GM18526 (cell line): ENCODE results near the gene DNAJB8.

Experiments
- POLR2A ChIP-seq: IDR thresholded peaks from 3 replicates; pipeline ENCODE4 v1.6.1; 2011; ENCODE audit not compliant: insufficient read length; ENCODE audit errors: extremely low read depth

DNAJB8 gene

DNA sequence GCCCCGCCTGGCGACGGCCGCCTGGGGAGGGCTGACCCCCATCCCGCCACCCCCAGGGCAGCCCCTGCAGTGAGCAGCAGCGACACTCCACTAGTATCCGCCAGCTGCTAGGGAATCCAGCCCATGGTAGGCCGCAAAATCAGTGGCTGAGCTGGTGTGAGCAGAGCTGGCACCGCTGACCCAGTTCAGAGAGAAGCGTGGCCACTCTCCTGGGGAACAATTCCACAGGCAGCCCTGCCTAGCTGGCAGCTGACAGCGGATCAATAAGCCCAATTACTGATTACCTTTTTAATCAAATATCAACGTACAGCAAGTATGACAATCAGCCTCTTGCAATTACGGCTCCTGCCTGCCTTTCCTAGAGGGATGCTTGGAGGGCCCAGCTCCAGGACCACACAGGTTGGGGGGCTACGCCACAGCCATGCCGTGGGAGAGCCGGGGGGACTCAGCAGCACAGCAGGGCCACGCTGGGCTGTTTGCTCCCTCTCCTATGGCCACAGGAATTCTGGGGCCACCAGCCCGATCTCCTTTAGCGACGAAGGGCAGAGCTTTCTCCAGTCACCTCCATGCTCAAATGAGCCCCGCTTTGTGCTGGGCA, 13.9 kb downstream of the DNAJB8 start:
- TF ChIP-seq POLR2A, result no peak

DNA sequence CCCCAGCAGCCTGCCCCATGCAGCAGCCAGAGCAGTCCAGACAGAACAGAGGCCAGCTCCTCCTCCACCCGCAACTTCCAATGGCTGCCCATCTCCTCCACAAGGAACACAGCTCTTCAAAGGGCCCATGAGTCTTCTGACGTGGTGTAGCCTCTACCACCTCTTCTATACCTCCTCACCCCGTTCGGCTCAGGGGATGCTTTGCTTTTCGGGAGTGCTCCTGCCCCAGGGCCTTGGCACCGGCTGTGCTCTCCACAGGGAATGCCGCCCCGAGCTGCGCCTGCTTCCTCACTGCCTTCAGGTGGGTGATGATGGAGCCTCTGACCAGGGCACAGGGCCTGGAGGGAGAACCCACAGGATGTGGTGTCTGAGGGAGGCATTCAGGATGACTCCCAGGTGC, 14.6 kb downstream of the DNAJB8 start:
- TF ChIP-seq POLR2A, result no peak

DNA sequence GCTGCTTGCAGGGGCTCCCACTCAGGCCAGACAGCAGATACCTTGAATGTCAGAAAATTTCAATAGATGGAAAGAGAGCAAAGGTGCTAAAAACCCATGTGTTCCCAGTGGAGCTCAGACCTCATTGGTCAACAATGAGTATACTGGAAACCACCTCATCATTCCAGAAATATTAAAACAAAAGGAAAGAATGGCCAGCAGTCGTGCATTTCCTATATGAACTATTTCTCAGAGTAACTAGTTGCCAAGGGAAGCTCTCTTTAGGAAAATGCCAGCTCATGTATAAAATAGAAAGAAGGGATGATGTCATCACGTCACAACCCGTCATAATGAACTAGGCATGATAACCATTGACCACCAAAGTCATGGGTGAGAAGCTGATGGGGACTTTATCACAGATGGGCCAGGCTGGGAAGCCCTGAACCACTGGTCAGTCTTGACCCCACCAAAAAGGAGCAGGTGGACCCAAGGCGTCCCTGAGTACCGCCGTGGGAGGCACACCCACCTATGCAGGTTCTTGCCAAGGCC, 17.5 kb downstream of the DNAJB8 start:
- TF ChIP-seq POLR2A, result no peak

DNA sequence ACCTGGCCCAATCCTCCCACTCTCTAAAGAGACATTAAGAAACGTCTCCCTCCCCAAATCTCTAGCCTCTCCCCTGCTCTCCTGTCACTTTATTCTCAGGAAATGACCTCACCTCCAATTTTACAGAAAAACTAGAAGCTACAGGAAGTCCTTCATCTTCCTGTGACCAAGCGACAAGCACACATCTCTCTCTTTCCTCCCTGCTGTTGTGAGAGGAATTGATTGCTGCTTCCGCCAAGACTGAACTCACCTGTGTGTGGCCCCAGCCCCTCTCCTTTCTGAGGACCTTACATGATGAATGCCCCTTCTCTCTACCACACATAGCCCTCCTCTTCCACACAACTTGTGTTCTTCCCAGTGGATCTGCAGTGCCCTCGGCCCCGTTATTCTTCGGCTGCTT, 18.2 kb downstream of the DNAJB8 start:
- TF ChIP-seq POLR2A, result no peak

DNA sequence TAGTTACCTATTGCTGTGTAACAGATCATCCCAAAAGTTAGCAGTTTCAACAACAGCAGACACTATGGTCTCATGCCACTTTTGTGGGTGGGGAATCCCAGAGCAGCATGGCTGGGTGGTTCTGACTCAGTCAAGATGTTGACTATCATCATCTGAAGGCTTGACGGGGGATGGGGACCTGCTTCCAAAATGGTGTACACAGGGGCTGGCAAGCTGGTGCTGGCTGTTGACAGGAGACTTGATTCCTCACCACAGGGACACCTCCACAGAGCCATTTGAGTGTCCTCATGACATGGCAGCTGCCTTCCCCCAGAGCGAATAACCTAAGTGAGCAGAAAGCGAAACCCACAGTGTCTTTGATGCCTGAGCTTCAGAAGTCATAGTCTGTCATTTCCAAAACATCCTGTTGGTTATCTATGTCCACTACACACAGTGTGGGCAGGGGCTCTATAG, 19.1 kb downstream of the DNAJB8 start:
- TF ChIP-seq POLR2A, result no peak

DNA sequence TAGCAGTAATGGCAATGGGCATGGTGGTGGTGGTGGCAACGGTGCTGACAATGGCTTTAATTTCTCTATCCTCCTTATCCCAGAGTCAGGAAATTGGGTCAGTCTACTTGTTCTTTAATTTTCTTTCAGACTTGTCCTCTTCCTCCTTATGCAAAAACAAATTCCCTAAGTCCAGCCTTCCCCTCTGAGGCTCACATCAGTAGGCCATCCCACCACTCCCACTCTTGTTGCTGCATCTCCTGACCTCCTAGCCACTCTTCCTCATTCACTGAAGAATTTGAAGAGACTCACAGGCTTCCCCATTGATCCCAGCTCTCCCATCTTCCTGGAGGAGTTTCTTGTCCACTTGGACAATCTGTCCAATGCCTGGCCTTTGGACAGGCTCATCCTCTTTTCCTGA, 19.9 kb downstream of the DNAJB8 start:
- TF ChIP-seq POLR2A, result no peak

DNA sequence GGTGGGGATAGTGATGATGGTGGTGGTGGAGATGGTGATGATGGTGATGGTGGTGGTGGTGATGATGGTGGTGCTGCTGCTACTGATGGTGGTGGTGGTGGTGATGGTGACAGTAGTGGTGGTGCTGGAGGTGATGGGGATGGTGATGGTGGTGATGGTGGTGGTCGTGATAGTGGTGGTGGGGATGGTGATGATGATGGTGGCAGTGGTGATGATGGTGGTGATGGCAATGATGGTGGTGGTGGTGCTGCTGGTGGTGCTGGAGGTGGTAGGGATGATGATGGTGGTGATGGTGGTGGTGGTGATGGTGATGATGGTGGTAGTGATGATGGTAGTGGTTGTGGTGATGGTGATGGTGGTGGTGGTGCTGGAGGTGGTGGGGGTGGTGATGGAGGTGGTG, 21.3 kb downstream of the DNAJB8 start:
- no peak for TF ChIP-seq POLR2A

DNA sequence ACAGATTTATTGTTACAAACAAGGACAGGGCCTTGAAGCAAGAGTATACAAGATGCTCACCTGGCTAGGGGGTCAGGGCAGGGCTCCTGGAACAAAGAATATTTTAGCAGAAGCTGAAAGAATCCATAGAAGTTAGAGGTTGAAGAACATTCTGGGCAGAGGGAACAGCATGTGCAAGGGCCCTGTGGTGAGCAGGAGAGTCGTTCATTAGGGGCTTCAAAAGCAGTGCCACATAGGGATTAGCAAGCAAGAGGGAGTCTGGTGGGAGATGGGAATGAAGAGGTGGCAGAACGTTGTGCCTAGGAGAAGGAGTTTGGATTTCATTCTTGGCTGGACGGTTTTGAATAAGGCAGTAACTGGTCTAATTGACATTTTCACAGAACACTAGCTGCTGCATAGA, 22.9 kb downstream of the DNAJB8 start:
- TF ChIP-seq POLR2A, result no peak

DNA sequence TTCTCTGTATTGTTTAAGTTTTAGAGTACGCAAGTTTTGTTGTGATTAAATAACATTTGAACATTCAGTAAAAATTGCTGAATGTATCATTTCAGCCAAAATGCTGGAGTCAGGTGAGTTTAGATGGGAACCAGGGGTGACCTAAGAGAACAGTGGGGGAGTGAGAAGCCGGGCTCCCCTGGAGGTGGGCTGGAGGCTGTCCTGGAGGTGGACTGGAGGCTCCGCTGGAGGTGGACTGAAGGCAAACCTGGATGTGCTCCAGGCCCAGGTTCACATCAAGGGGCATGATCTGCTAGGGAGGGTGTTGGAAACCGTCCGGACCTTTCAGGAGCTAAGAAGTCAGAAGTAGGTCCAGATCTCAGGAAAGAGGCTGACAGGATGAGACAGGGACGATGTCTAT, 23.7 kb downstream of the DNAJB8 start:
- no peak for TF ChIP-seq POLR2A

DNA sequence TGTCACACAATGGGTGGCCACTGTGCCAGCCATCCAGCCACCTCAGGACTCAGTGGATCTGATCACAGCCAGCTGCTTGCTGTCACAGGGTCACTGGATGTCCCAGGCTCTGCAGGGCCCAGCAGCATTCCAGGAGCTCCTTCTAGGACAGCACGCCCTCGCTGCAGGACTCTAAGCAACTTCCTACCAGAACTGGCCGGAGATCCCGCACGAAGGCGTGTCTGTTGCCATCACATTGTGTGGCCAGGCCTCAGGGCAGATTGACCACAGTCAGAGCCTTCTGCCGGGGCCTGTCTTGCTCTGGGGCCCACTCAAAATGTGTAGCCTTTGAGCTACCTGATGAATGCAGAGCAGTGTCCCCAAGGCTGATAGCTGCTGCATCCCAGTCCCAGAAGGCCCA, 24.6 kb downstream of the DNAJB8 start:
- no peak for TF ChIP-seq POLR2A

DNA sequence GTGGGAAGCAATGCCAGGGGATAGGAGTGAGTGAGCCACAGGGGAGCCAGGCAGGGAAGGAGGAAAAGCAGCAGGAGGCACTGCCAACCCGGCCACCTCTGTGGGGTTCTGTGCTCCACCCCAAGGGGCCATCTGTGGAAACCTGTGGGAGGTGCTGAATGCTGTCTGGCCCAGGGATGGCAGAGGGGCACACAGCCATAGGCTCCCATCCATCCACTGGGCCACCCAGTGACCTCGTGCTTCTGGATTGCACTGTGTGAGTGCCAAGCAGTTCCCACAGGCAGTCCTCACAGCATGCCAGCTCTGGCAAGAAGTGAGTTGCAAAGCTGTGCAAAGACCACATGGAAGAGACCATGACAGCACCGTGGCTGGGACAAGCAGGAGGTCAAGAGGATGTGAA, 27.5 kb downstream of the DNAJB8 start:
- no peak for TF ChIP-seq POLR2A

DNA sequence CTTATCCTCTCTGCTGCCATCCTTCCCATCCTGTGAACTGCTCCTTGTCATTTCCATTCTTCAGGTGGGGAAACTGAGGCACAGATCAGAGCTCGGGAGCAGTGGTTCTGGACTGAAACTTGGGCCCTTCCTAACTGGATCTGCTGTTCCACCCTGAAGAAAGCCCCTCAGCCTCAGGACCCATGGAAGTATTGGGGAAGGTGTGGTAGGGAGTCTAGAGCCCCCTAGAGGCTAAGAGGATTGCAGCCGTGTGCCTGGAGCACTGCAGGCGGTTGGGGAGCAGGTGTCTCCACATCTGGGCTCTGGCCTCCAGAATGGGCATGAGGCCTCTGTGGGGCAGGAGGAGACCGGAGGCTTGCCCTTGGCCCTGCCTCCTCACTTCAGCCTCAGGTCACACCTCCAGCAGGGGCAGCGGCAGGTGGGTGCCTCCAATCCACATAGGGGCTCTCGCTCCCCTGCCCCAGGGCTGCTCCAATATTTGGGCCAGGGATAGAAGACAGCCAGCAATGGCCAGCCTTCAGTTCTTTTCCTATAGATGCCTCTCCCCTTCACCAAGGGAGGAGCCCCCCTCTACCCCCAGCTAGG, 28.1 kb downstream of the DNAJB8 start:
- TF ChIP-seq POLR2A, result no peak

DNA sequence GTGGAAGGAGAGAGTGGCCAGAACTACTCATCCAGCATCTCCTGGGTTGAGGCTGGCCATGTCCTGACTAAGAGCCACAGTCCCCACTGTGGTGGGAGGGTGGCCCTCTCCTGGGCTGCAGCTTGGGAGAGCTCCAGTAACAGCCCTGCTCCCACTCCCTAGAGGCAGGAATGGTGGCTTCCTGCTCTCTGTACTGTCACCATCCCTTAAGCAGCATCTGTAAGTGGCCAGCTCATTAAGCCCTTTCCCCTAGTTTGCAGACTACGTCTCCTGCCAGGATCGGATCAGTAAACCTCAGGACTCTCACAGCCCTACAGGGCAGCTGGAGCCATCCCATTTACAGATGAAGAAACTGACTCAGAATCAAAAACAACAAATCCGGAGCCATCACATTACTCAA, 30.5 kb downstream of the DNAJB8 start:
- TF ChIP-seq POLR2A, result no peak

DNA sequence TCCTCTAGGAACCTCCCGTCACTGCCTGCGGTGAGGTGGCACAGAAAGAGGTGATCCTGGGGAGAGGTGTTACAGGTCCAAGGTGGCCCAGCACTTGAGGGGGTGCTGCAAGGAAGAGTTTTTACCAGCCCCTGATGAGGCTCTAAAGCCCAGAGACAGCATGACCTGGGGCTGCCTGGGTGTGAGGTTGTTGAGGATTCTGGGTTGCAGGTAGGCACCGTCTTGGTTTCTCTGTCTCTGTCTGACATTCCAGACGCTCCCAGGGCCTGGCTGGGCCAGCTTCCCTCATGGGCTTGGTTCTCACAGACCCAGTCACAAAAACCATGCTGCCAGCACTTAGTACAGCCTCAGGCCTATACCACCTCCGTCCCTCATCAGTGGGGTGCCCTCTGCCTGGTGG, 31.1 kb downstream of the DNAJB8 start:
- TF ChIP-seq POLR2A, result no peak

DNA sequence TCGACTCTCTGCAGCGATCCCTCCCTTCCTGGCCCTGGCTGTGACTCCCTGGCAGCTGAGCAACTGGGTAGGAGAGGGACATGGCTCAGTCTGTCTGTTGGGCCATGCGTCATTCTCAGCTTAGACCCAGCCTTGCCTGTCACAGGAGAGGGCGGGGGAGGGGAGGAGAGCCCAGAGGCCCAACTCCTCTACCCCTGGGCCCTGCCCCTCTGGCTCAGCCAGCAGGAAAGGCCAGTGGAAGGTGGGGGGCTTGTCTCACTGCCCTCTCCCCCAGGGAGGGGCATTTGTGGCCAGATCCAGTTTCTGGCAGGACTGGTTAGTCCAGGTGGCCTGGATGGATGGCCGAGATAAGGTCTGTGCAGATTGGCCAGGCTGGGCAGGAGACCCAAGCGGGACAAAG, 31.6 kb downstream of the DNAJB8 start:
- TF ChIP-seq POLR2A, result no peak

DNA sequence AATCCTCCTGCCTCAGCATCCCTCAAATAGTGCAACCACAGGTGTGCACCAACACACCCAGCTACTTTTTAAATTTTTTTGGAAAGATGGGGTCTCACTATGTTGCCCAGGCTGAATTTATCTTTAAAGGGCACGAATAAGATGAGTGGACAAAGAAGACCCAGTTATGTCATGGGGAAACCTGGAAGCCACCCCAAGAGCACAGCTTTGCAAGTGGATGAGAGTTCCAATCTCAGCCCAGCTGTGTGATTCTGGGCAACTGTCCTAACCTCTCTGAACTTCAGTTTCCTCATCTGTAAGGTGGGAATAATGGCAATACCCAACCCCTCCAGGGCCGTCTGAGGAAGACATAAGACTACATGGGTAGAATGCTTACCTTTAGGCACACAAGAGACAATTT, 32.2 kb downstream of the DNAJB8 start:
- TF ChIP-seq POLR2A, result no peak

DNA sequence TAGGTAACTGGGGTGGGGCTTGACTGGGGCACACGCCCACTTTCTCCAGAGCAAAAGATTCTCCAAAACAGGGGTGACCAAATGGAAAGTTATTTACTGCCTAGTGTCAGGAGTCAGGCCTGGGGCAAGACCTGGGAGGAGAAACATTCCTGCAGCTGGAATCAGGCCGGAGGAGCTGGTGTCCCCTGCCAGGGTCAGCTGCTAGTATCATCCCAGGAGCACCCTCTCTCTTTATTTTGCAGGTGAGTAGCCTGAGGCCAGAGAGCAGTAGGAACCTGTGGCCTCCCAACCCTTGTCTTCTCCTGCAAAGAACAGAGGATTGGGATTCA, 32.9 kb downstream of the DNAJB8 start:
- TF ChIP-seq POLR2A, result no peak
